HepG2 (cell line): Measurements from ENCODE around the gene P4HB. TPM values are rescaled to one million over a fixed set of nuclear protein-coding genes. Genes with fewer than 3 reads are reported as not detected.

Source experiments
- FIP1L1 ChIP-seq: fragments of 200-400 bp; formaldehyde crosslinking; IDR thresholded peaks from 2 replicates; pipeline ENCODE4 v1.6.1; 2018; ENCODE audit warnings: low read depth, mild to moderate bottlenecking, low read length, moderate library complexity, borderline replicate concordance; ENCODE audit not compliant: insufficient read depth
- GATAD1 ChIP-seq: IDR thresholded peaks from 2 replicates; pipeline ENCODE4 v1.6.1; 2016; ENCODE audit warnings: missing genetic modification reagents, missing compliant biosample characterization
- HNRNPUL1 ChIP-seq: fragments of 200-400 bp; formaldehyde crosslinking; IDR thresholded peaks from 2 replicates; pipeline ENCODE4 v1.6.1; 2017; ENCODE audit warnings: low read depth, mild to moderate bottlenecking, low read length, moderate library complexity
- KDM5B ChIP-seq: sonication (generic); formaldehyde crosslinking; IDR thresholded peaks from 2 replicates; pipeline ENCODE4 v1.4.0; 2020; ENCODE audit warnings: missing genetic modification reagents, mild to moderate bottlenecking, borderline replicate concordance
- MTA1 ChIP-seq: sonication (generic); formaldehyde crosslinking; IDR thresholded peaks from 2 replicates; pipeline ENCODE4 v1.4.0; 2020; ENCODE audit warnings: missing genetic modification reagents, mild to moderate bottlenecking, borderline replicate concordance
- POLR2G ChIP-seq: fragments of 200-400 bp; formaldehyde crosslinking; IDR thresholded peaks from 2 replicates; pipeline ENCODE4 v1.6.1; 2018; ENCODE audit warnings: mild to moderate bottlenecking, low read depth, low read length, moderate library complexity
- REPIN1 ChIP-seq: sonication (generic); formaldehyde crosslinking; IDR thresholded peaks from 2 replicates; pipeline ENCODE4 v1.8.0; 2022; ENCODE audit warnings: missing genetic modification reagents, low read depth, mild to moderate bottlenecking, borderline replicate concordance
- ZBTB21 ChIP-seq: sonication (generic); formaldehyde crosslinking; IDR thresholded peaks from 2 replicates; pipeline ENCODE4 v1.4.0; 2020; ENCODE audit warnings: missing genetic modification reagents
- ZFP41 ChIP-seq: sonication (generic); formaldehyde crosslinking; IDR thresholded peaks from 2 replicates; pipeline ENCODE4 v1.4.0; 2020; ENCODE audit warnings: mild to moderate bottlenecking, missing genetic modification reagents, borderline replicate concordance
- ZNF138 ChIP-seq: sonication (generic); formaldehyde crosslinking; IDR thresholded peaks from 2 replicates; pipeline ENCODE4 v1.5.0; 2020; ENCODE audit warnings: mild to moderate bottlenecking, low read depth, missing genetic modification reagents
- ZNF598 ChIP-seq: sonication (generic); formaldehyde crosslinking; IDR thresholded peaks from 2 replicates; pipeline ENCODE4 v1.5.1; 2020; ENCODE audit warnings: mild to moderate bottlenecking, missing genetic modification reagents, borderline replicate concordance
- ZNF614 ChIP-seq: IDR thresholded peaks from 2 replicates; pipeline ENCODE4 v1.6.1; 2018; ENCODE audit warnings: missing biosample characterization, missing genetic modification reagents, inconsistent platforms, borderline replicate concordance
- polyA plus RNA-seq, 8 experiments: library from polyadenylated mRNA; depleted of rRNA in 3 of 8; stranded (reverse) in 7 of 8; unstranded in 1 of 8; fragments of >200 nt; fragmentation: Illumina TruSeq in 4 of 8; extraction: Trizol in 4 of 8; gene quantifications; 2 replicates each; pipeline versions ENCODE4 v1.2.1 to v1.2.3, GENCODE V29; 2011 to 2016; ENCODE audit warnings: low read depth in 4 of 8, missing spikeins in 1 of 8, mixed read lengths in 1 of 8; ENCODE audit not compliant: insufficient read depth in 1 of 8
- total RNA-seq, 5 experiments: library from RNA; depleted of rRNA; stranded (reverse); fragments of >200 nt; fragmentation: Illumina TruSeq; extraction: Trizol; gene quantifications; 2 replicates each; pipeline ENCODE4 v1.2.3, GENCODE V29; 2016; ENCODE audit warnings: low read depth in 1 of 5
- TF ChIP-seq, protein P1 (sequence below): IDR thresholded peaks from 2 replicates; pipeline ENCODE4 v1.6.1; 2016; ENCODE audit warnings: low read depth, missing genetic modification reagents, missing compliant biosample characterization
- TF ChIP-seq, protein P2 (sequence below): sonication (generic); formaldehyde crosslinking; IDR thresholded peaks from 2 replicates; pipeline ENCODE4 v1.4.0; 2020; ENCODE audit warnings: missing genetic modification reagents
- TF ChIP-seq, protein P3 (sequence below): sonication (generic); formaldehyde crosslinking; IDR thresholded peaks from 2 replicates; pipeline ENCODE4 v1.5.0; 2020; ENCODE audit warnings: missing genetic modification reagents
- TF ChIP-seq, protein P4 (sequence below): sonication (generic); formaldehyde crosslinking; conservative IDR thresholded peaks from 2 replicates; pipeline ENCODE4 v1.4.0; 2020; ENCODE audit warnings: missing genetic modification reagents
- TF ChIP-seq, protein P5 (sequence below): sonication (generic); formaldehyde crosslinking; IDR thresholded peaks from 2 replicates; pipeline ENCODE4 v1.5.0; 2020; ENCODE audit warnings: missing genetic modification reagents, mild to moderate bottlenecking, borderline replicate concordance

P4HB gene
- total and polyA plus RNA-seq, 2 of the 13 experiments (the other 11 are each of a cell fraction or from before 2014, with no cell fraction given): 185 to 782 TPM

DNA sequence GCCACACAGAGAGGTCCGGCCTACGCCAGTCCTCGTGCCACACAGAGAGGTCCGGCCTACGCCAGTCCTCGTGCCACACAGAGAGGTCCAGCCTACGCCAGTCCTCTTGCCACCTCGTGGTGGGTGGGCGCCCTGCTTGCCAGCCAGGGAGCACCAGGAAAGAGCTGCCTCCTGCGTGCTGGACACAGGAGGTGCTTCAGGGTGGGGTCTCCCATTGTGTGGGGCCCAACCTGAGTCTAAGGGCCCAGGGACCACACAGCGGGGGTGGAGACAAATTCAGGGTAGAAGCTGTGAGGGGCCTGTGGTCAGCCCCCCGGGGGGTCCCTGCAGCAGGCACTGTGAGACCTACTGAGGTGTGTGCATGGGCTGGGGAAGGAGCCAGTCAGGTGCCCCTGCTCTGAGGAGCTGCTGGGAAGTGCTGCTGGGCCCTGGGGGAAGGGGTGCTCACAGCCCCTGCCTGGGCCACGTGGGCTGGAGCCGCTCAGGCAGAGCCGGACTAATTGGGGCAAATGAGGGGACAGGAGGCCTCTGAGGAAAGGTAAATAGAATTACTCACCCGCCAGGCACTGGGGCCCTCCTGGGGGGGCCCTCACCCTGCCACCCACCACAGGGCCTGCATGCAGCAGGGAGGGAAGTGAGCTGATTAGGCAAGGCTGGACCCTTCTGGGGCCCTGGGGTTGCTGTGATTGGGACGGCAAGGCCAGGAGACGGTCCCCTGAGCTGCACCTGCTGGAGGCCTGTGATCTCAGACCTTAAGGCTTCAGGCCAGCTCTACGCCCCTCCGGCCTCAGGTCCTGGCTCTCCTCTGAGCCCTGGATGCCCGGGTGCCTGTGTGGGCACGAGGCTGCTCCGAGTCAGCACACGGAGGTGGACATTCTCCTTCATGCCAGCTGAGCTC lies 45.3 kb downstream of the P4HB start (continued):
- TF ChIP-seq, protein P1, sequence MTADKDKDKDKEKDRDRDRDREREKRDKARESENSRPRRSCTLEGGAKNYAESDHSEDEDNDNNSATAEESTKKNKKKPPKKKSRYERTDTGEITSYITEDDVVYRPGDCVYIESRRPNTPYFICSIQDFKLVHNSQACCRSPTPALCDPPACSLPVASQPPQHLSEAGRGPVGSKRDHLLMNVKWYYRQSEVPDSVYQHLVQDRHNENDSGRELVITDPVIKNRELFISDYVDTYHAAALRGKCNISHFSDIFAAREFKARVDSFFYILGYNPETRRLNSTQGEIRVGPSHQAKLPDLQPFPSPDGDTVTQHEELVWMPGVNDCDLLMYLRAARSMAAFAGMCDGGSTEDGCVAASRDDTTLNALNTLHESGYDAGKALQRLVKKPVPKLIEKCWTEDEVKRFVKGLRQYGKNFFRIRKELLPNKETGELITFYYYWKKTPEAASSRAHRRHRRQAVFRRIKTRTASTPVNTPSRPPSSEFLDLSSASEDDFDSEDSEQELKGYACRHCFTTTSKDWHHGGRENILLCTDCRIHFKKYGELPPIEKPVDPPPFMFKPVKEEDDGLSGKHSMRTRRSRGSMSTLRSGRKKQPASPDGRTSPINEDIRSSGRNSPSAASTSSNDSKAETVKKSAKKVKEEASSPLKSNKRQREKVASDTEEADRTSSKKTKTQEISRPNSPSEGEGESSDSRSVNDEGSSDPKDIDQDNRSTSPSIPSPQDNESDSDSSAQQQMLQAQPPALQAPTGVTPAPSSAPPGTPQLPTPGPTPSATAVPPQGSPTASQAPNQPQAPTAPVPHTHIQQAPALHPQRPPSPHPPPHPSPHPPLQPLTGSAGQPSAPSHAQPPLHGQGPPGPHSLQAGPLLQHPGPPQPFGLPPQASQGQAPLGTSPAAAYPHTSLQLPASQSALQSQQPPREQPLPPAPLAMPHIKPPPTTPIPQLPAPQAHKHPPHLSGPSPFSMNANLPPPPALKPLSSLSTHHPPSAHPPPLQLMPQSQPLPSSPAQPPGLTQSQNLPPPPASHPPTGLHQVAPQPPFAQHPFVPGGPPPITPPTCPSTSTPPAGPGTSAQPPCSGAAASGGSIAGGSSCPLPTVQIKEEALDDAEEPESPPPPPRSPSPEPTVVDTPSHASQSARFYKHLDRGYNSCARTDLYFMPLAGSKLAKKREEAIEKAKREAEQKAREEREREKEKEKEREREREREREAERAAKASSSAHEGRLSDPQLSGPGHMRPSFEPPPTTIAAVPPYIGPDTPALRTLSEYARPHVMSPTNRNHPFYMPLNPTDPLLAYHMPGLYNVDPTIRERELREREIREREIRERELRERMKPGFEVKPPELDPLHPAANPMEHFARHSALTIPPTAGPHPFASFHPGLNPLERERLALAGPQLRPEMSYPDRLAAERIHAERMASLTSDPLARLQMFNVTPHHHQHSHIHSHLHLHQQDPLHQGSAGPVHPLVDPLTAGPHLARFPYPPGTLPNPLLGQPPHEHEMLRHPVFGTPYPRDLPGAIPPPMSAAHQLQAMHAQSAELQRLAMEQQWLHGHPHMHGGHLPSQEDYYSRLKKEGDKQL: no peak
- TF ChIP-seq ZFP41 (CRISPR knock-in tag) (no peak), KDM5B (CRISPR knock-in tag) (peak; percentile 47; the same call in 1 of the 2 replicates), REPIN1 (CRISPR knock-in tag) (no peak), ZNF598 (CRISPR knock-in tag) (no peak), ZBTB21 (CRISPR knock-in tag) (no peak), FIP1L1 (no peak), ZNF614 (no peak), ZNF138 (no peak), MTA1 (CRISPR knock-in tag) (peak; percentile 36; the same call in 1 of the 2 replicates), GATAD1 (peak; percentile 34; the same call in 1 of the 2 replicates), POLR2G (no peak), HNRNPUL1 (no peak)
- TF ChIP-seq, protein P2, sequence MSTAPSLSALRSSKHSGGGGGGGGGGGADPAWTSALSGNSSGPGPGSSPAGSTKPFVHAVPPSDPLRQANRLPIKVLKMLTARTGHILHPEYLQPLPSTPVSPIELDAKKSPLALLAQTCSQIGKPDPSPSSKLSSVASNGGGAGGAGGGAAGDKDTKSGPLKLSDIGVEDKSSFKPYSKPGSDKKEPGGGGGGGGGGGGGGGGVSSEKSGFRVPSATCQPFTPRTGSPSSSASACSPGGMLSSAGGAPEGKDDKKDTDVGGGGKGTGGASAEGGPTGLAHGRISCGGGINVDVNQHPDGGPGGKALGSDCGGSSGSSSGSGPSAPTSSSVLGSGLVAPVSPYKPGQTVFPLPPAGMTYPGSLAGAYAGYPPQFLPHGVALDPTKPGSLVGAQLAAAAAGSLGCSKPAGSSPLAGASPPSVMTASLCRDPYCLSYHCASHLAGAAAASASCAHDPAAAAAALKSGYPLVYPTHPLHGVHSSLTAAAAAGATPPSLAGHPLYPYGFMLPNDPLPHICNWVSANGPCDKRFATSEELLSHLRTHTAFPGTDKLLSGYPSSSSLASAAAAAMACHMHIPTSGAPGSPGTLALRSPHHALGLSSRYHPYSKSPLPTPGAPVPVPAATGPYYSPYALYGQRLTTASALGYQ: no peak
- TF ChIP-seq, protein P3, sequence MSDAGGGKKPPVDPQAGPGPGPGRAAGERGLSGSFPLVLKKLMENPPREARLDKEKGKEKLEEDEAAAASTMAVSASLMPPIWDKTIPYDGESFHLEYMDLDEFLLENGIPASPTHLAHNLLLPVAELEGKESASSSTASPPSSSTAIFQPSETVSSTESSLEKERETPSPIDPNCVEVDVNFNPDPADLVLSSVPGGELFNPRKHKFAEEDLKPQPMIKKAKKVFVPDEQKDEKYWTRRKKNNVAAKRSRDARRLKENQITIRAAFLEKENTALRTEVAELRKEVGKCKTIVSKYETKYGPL (CRISPR knock-in tag): no peak
- TF ChIP-seq, protein P4, sequence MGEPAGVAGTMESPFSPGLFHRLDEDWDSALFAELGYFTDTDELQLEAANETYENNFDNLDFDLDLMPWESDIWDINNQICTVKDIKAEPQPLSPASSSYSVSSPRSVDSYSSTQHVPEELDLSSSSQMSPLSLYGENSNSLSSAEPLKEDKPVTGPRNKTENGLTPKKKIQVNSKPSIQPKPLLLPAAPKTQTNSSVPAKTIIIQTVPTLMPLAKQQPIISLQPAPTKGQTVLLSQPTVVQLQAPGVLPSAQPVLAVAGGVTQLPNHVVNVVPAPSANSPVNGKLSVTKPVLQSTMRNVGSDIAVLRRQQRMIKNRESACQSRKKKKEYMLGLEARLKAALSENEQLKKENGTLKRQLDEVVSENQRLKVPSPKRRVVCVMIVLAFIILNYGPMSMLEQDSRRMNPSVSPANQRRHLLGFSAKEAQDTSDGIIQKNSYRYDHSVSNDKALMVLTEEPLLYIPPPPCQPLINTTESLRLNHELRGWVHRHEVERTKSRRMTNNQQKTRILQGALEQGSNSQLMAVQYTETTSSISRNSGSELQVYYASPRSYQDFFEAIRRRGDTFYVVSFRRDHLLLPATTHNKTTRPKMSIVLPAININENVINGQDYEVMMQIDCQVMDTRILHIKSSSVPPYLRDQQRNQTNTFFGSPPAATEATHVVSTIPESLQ (CRISPR knock-in tag): no peak
- TF ChIP-seq, protein P5, sequence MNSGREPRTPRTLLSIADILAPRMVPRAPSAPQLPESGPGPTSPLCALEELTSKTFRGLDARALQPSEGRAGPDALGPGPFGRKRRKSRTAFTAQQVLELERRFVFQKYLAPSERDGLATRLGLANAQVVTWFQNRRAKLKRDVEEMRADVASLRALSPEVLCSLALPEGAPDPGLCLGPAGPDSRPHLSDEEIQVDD (CRISPR knock-in tag): no peak
